ENCODE results near the gene CDH5.
"Not testable (repeated sequence)": the region's sequence is repeated elsewhere in the genome, so short reads cannot be mapped to it uniquely, and the experiment has no call there.

The CDH5 gene, protein sequence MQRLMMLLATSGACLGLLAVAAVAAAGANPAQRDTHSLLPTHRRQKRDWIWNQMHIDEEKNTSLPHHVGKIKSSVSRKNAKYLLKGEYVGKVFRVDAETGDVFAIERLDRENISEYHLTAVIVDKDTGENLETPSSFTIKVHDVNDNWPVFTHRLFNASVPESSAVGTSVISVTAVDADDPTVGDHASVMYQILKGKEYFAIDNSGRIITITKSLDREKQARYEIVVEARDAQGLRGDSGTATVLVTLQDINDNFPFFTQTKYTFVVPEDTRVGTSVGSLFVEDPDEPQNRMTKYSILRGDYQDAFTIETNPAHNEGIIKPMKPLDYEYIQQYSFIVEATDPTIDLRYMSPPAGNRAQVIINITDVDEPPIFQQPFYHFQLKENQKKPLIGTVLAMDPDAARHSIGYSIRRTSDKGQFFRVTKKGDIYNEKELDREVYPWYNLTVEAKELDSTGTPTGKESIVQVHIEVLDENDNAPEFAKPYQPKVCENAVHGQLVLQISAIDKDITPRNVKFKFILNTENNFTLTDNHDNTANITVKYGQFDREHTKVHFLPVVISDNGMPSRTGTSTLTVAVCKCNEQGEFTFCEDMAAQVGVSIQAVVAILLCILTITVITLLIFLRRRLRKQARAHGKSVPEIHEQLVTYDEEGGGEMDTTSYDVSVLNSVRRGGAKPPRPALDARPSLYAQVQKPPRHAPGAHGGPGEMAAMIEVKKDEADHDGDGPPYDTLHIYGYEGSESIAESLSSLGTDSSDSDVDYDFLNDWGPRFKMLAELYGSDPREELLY

DNA sequence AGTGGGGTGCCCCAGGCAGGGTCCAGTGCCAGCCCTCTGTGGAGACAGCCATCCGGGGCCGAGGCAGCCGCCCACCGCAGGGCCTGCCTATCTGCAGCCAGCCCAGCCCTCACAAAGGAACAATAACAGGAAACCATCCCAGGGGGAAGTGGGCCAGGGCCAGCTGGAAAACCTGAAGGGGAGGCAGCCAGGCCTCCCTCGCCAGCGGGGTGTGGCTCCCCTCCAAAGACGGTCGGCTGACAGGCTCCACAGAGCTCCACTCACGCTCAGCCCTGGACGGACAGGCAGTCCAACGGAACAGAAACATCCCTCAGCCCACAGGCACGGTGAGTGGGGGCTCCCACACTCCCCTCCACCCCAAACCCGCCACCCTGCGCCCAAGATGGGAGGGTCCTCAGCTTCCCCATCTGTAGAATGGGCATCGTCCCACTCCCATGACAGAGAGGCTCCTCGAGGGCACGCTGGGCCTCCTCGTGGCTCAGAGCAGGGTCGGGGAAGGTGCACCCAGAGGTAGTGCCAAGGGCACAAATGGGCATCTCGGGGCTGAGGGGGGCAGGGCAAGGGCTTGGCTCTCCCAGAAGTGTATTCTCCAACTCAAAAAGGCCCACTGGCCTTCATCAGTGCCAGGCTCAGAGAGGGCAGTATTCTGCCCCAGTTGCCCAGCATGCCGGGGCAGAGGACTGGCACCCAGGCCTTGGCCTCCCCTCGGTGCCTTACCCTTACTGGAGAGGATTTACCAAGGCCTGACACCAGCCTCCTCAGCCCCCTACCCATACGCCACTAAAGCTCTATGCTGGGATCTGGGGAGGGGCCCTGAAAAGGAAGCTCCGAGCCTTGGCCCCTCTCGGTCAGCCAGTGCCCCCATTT is at the start of gene CDH5:
CDH5 (plus strand) TSS at position 259 of the 867 bp plus-strand sequence. CDS start 12,647 bp downstream, outside the sequence.
- no peak for DNase-seq (ENCODE audit: low spot score)

GRCh38 chr16:66318505-66318904 is 48.0 kb upstream of the CDH5 start:
- no peak for DNase-seq (ENCODE audit: low spot score)

- no peak for DNase-seq (ENCODE audit: low spot score)
These were observed 45.7 kb upstream of the CDH5 start for GRCh38 chr16:66320774-66321173.

DNA sequence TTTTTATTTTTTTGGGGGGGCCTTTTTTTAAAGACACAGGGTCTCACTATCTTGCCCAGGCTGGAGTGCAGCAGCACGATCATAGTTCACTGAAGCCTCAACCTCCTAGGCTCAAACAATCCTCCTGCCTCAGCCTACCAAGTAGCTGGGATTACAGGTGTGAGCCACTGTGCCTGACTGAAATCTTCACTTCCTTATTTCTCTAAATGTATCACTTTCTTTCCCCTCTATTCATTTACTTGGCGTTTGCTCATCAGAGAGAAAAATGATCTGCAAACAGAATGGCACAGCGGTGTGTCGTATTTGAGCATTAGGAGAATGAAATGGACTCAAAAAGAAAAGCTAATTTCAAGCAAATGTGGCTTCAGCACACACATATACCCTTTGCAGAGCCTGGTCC is 44.3 kb upstream of the CDH5 start:
- DNase-seq (ENCODE audit: low spot score) = no peak

DNA sequence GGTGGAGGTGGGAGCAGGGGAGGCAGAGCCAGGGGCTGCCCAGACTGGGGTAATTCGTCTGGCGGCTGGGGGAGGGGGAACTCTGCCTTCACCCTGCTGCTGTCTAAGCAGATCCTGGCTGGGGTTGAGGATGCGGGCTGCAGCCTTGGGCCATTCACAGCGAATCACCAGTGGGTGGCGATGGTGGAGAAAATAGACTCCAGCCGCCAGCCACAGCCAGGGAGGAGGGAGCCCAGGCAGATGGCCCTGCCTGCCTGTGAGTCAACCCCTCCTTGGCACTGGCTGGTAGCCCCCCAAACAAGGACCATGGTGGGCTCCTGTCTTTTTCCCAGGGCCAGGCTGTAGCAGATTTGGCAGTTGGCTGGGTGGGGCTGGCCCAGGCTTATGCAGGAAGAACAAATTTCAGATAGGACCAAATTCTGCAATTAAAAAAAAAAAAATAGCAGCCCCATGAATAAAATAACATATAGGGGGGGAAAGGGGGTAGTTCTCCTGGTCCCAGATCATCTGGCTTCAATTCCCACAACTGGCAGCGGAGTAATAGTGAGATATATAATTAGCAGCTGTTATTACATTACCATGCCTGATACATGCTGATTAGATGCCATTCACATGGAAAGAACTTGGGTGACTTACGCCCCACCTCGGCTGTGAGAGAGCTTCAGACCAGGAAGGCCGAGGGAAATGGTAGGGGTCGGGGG is 41.5 kb upstream of the CDH5 start:
- DNase-seq (ENCODE audit: low spot score) = no peak

DNA sequence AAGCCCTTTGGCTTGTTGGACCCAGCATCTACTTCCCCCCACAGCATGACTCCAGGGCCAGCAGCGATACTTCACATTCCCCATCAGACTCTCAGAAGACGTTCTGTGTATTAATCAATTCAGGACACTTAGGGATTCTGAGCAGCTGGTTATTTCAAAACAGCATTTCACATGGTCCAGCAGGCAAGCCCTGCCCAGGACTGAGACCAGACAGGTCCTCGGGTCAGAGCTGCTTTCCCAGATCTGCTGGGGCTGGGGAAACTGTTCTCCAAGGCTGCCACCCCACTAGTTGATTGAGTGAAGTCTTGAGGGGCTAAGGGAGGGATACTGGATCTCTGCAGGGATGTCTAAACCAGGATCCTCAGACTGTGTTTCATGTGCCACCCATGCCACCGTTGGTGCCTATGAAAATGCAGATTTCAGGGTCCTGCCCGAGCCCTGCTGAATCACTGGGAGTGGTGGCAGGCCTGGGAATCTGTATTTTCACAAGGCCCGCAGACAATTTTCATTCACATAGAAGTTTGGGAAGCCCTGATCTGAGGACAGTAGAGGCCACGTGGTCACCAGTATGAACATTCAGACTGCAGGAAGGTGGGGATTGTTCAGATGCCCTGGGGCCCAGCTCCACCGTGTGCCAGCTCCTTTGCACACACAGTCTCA is 40.6 kb upstream of the CDH5 start:
- DNase-seq (ENCODE audit: low spot score) = no peak

GRCh38 chr16:66326991-66327513 is 39.4 kb upstream of the CDH5 start:
- no peak for DNase-seq (ENCODE audit: low spot score)

- DNase-seq (ENCODE audit: low spot score) = no peak
These were observed 38.2 kb upstream of the CDH5 start for GRCh38 chr16:66328282-66328681.

DNA sequence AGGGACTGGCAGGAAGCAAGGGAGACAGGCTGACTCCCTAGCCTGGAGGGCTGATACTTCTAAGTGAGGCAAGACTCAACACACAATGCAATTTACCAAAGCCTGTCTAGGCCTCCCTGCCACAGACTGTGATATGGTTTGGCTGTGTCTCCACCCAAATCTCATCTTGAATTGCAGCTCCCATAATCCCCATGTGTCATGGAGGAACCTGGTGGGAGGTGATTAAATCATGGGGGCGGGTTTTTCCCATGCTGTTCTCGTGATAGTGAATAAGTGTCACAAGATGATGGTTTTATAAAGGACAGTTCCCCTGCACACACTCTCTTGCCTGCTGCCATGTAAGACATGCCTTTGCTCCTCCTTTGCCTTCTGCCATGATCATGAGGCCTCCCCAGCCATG is 35.0 kb upstream of the CDH5 start:
- not testable (repeated sequence) for DNase-seq (ENCODE audit: low spot score)

- DNase-seq (ENCODE audit: low spot score) = no peak
These were observed 33.6 kb upstream of the CDH5 start for GRCh38 chr16:66332634-66333610.

DNA sequence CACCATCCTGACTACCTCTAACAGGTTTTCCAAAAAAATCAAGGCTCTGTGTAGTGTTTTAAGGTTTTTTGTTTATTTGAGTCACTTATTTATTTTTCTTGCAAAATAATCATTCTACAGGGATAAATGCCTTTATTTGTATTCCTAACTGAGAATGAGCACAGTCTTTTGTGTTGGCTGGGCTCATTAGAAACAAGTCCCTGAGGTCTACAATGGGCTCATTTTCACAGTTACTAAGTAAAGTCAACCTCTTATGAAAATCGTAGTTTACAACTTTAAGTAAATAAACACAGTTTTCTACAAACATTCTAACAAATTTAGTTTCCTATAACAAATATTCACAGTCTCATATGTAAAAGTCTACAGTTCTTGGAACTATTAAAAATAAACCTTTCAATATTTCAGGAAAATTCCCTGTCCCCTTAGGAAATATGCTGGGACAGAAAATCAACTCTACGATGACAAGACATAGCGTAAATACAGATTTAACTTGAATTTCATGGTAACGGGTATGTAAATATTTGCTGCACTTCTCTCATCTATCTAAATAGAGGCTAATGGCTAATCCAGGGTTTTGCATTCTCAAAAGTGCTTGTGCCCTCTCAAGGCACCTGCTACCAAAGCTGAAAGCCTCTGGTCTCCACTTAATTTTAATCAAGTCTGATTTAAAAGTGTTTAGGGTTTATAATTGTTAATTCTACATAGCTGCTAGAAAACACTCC is 31.5 kb upstream of the CDH5 start:
- no peak for DNase-seq (ENCODE audit: low spot score)

DNA sequence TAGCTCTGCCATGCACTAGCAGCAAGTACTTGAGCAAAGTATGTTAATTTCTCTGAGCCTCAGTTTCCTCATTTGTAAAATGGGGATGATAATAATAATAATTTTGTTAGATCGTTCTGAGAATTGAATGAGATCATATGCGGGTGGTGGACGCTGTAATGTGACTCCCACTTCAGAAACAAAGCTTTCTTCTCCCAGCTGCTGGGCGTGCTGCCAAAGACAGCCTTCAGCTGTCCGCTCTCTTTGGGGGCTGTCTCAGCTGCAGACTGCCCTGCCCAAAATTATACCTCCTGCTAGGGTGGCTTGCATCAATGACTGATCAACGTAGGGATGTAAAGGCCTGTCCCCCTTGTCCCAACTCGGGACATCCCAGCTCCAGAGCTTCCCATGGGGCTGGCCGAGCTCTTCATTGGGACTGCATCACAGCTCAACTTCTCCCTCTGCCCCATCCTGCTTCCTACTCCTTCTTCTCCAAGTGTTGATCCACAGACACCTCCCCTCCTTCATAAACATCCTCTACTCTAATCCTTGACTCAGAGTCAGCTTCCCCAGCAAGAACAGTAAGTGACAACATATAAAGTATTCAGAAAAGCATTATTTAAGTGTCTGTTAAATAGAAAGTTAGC is 30.7 kb upstream of the CDH5 start:
- DNase-seq (ENCODE audit: low spot score) = no peak

- no peak for DNase-seq (ENCODE audit: low spot score)
These were observed 28.9 kb upstream of the CDH5 start for GRCh38 chr16:66337463-66338188.

GRCh38 chr16:66342294-66342900 is 24.1 kb upstream of the CDH5 start:
- peak; percentile 50 for DNase-seq (ENCODE audit: low spot score)

- peak; percentile 42 for DNase-seq (ENCODE audit: low spot score)
These were observed 21.9 kb upstream of the CDH5 start for GRCh38 chr16:66344533-66345145.

GRCh38 chr16:66346221-66346620 is 20.3 kb upstream of the CDH5 start:
- no peak for DNase-seq (ENCODE audit: low spot score)

DNA sequence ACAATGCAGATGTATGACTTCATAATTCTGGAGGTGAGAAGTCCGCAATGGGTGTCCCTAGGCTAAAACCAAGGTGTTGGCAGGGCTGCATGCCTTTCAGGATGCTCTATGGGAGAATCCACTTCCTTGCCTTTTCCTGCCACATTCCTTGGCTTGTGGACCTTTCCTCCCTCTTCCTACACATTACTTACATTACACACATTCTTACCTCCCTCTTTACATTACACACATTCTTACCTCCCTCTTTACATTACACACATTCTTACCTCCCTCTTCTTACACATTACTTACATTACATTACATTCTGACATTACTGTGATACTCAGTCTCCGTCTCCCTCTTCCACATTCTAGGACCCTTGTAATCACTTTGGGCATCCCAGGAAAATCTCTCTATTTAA is 14.2 kb upstream of the CDH5 start:
- no peak for DNase-seq (ENCODE audit: low spot score)

All from germinal center (tissue), 1 donor.